GM23338 (cell line): ENCODE data around the gene GDF10. TPM values are rescaled to one million over a fixed set of nuclear protein-coding genes. Genes with fewer than 3 reads are reported as not detected.

Experiments
- ATAC-seq: fragments of 200-7000 bp; cut with Tn5 transposase; 3 replicates; pipeline ENCODE4 v1.9.1; 2020
- DNase-seq: peaks from one replicate; pipeline ENCODE4 v3.0.0-alpha.2; 2015; ENCODE audit warnings: low spot score
- H2AFZ ChIP-seq: fragments of 200-600 bp; sonication (generic); 2 replicates; pipeline ENCODE4 v1.8.0; 2016; ENCODE audit warnings: antibody characterized with exemption, mild to moderate bottlenecking, moderate library complexity
- H3F3A ChIP-seq: fragments of 200-600 bp; sonication (generic); replicated peaks from 2 replicates; pipeline ENCODE4 v1.8.0; 2017; ENCODE audit warnings: antibody characterized with exemption, mixed run types, low read depth
- H3K27ac ChIP-seq: fragments of 200-600 bp; sonication (generic); 2 replicates; pipeline ENCODE4 v1.6.1; 2016; ENCODE audit warnings: low read depth
- H3K27me3 ChIP-seq: fragments of 200-600 bp; sonication (generic); 2 replicates; pipeline ENCODE4 v1.8.0; 2016; ENCODE audit warnings: mild to moderate bottlenecking, mixed run types, moderate library complexity; ENCODE audit not compliant: insufficient read depth
- H3K36me3 ChIP-seq: fragments of 200-600 bp; sonication (generic); 2 replicates; pipeline ENCODE4 v1.8.0; 2016; ENCODE audit warnings: mild to moderate bottlenecking; ENCODE audit not compliant: insufficient read depth
- H3K4me1 ChIP-seq: fragments of 200-600 bp; sonication (generic); 2 replicates; pipeline ENCODE4 v1.8.0; 2016; ENCODE audit warnings: mild to moderate bottlenecking, moderate library complexity; ENCODE audit not compliant: insufficient read depth
- H3K4me2 ChIP-seq: fragments of 200-600 bp; sonication (generic); 2 replicates; pipeline ENCODE4 v1.7.1; 2017; ENCODE audit warnings: mixed run types
- H3K4me3 ChIP-seq: fragments of 200-600 bp; sonication (generic); 2 replicates; pipeline ENCODE4 v1.6.1; 2016; ENCODE audit warnings: mixed run types
- H3K79me2 ChIP-seq: fragments of 200-600 bp; sonication (generic); replicated peaks from 2 replicates; pipeline ENCODE4 v1.8.0; 2017; ENCODE audit warnings: mild to moderate bottlenecking; ENCODE audit not compliant: insufficient read depth
- H3K9me2 ChIP-seq: fragments of 200-600 bp; sonication (generic); 2 replicates; pipeline ENCODE4 v1.8.0; 2017; ENCODE audit not compliant: insufficient read depth
- H4K20me1 ChIP-seq: fragments of 200-600 bp; sonication (generic); replicated peaks from 2 replicates; pipeline ENCODE4 v1.8.0; 2017; ENCODE audit warnings: mild to moderate bottlenecking; ENCODE audit not compliant: insufficient read depth
- H3K27ac Mint-ChIP-seq: 2 replicates; pipeline ENCODE4 v1.8.0; 2020; ENCODE audit warnings: inconsistent platforms, mild to moderate bottlenecking, moderate library complexity, mixed read lengths
- H3K27me3 Mint-ChIP-seq: 3 replicates; pipeline ENCODE4 v1.8.0; 2022; ENCODE audit warnings: low read depth, mild to moderate bottlenecking, moderate library complexity, mixed read lengths, inconsistent platforms; ENCODE audit not compliant: insufficient read depth, poor library complexity
- H3K36me3 Mint-ChIP-seq: 3 replicates; pipeline ENCODE4 v1.8.0; 2021; ENCODE audit warnings: low read depth, mild to moderate bottlenecking, inconsistent platforms, moderate library complexity, mixed read lengths
- H3K4me1 Mint-ChIP-seq: 3 replicates; pipeline ENCODE4 v1.8.0; 2020; ENCODE audit warnings: mild to moderate bottlenecking, inconsistent platforms, mixed read lengths
- H3K4me3 Mint-ChIP-seq: 3 replicates; pipeline ENCODE4 v1.8.0; 2021; ENCODE audit warnings: moderate library complexity, mild to moderate bottlenecking, inconsistent platforms, mixed read lengths
- H3K9me3 Mint-ChIP-seq: 3 replicates; pipeline ENCODE4 v1.8.0; 2020; ENCODE audit warnings: moderate library complexity, mild to moderate bottlenecking, inconsistent platforms, mixed read lengths
- CREB1 ChIP-seq: fragments of 250-450 bp; sonication (Bioruptor Pico); IDR thresholded peaks from 2 replicates; pipeline ENCODE4 v1.5.0; 2020; ENCODE audit warnings: low read depth, mild to moderate bottlenecking, moderate library complexity
- EZH2 ChIP-seq: fragments of 200-600 bp; sonication (generic); IDR thresholded peaks from one replicate; pipeline ENCODE4 v1.8.0; 2017; ENCODE audit warnings: antibody characterized with exemption, mild to moderate bottlenecking, low read depth; ENCODE audit not compliant: unreplicated experiment
- EZH2phosphoT487 ChIP-seq: fragments of 200-600 bp; sonication (generic); IDR thresholded peaks from one replicate; pipeline ENCODE4 v1.8.1; 2018; ENCODE audit warnings: antibody characterized with exemption; ENCODE audit not compliant: unreplicated experiment
- JUNB ChIP-seq: IDR thresholded peaks from one replicate; pipeline ENCODE4 v1.6.1; 2016; ENCODE audit warnings: antibody characterized with exemption; ENCODE audit not compliant: unreplicated experiment
- NANOG ChIP-seq: IDR thresholded peaks from 2 replicates; pipeline ENCODE4 v1.6.1; 2016; ENCODE audit warnings: antibody characterized with exemption, borderline replicate concordance
- POLR2AphosphoS5 ChIP-seq: IDR thresholded peaks from 2 replicates; pipeline ENCODE4 v1.6.1; 2016; ENCODE audit warnings: antibody characterized with exemption, low read depth
- STAT1 ChIP-seq: IDR thresholded peaks from one replicate; pipeline ENCODE4 v1.6.1; 2016; ENCODE audit warnings: antibody characterized with exemption; ENCODE audit not compliant: unreplicated experiment
- ZNF114 ChIP-seq: fragments of 250-450 bp; sonication (Bioruptor Pico); IDR thresholded peaks from 2 replicates; pipeline ENCODE4 v1.5.0; 2020; ENCODE audit warnings: mild to moderate bottlenecking, moderate library complexity
- ZNF331 ChIP-seq: fragments of 250-450 bp; sonication (Bioruptor Pico); IDR thresholded peaks from 2 replicates; pipeline ENCODE4 v1.5.0; 2020; ENCODE audit warnings: low read depth, mild to moderate bottlenecking, moderate library complexity
- polyA plus RNA-seq: library from polyadenylated mRNA; unstranded; fragments of >200 nt; fragmentation: Nextera tagmentation; extraction: Ambion mirVana; gene quantifications from 2 replicates; pipeline ENCODE4 v1.2.1, GENCODE V29; 2016
- total RNA-seq: library from RNA; depleted of rRNA; stranded (reverse); fragments of >200 nt; shearing (Covaris generic); gene quantifications from 2 replicates; pipeline ENCODE4 v1.2.3, GENCODE V29; 2014
- TF ChIP-seq, protein P1 (sequence below), 2 experiments: fragments of 200-600 bp in 1 of 2; sonication (generic) in 1 of 2; conservative IDR thresholded peaks; 2 replicates each; pipeline versions ENCODE4 v1.5.1 to v1.6.1; 2016 to 2017; ENCODE audit warnings: antibody characterized with exemption in 2 of 2, low read depth in 2 of 2, mild to moderate bottlenecking in 2 of 2, moderate library complexity in 1 of 2
- TF ChIP-seq, protein P2 (sequence below): IDR thresholded peaks from one replicate; pipeline ENCODE4 v1.6.1; 2018; ENCODE audit warnings: antibody characterized with exemption; ENCODE audit not compliant: unreplicated experiment
- TF ChIP-seq, protein P3 (sequence below): IDR thresholded peaks from 2 replicates; pipeline ENCODE4 v1.6.1; 2016; ENCODE audit warnings: antibody characterized with exemption
- TF ChIP-seq, protein P4 (sequence below): fragments of 250-450 bp; sonication (Bioruptor Pico); IDR thresholded peaks from 2 replicates; pipeline ENCODE4 v1.5.0; 2020; ENCODE audit warnings: mild to moderate bottlenecking, moderate library complexity

Gene GDF10
- total and polyA plus RNA-seq, 2 experiments from 2014 or later, result 0.21 TPM; not detected in 1

DNA sequence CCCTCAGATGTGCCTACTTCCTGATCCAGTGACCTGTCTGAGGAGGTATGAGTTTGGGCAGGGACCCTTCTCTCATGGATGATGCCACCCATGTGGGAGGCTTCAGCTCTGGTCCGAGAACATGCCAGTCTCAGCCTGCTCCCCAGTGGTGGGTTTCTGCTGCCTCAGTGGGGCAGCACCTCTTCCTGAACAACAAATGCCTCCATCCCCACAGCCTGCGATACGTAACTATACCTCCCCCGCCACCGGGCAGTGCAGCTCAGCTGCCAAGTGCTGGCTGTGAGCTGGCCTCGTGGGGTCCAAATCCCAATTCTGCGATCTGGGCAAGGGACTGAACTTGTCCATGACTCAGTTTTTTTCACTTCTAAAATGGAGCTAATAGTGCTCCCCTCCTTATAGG is 3.1 kb downstream of the GDF10 start:
- Mint-ChIP-seq H3K27ac (no peak overlapping the region), H3K27me3 (peaks cover 43% of the 10 kb centered on the region), H3K36me3 (no peaks in the 10 kb centered on the region), H3K4me3 (no peak overlapping the region), H3K9me3 (no peaks in the 10 kb centered on the region), H3K4me1 (peaks cover 16% of the 10 kb centered on the region)
- TF ChIP-seq EZH2phosphoT487, result no peak
- TF ChIP-seq JUNB, result no peak
- TF ChIP-seq, protein P1, sequence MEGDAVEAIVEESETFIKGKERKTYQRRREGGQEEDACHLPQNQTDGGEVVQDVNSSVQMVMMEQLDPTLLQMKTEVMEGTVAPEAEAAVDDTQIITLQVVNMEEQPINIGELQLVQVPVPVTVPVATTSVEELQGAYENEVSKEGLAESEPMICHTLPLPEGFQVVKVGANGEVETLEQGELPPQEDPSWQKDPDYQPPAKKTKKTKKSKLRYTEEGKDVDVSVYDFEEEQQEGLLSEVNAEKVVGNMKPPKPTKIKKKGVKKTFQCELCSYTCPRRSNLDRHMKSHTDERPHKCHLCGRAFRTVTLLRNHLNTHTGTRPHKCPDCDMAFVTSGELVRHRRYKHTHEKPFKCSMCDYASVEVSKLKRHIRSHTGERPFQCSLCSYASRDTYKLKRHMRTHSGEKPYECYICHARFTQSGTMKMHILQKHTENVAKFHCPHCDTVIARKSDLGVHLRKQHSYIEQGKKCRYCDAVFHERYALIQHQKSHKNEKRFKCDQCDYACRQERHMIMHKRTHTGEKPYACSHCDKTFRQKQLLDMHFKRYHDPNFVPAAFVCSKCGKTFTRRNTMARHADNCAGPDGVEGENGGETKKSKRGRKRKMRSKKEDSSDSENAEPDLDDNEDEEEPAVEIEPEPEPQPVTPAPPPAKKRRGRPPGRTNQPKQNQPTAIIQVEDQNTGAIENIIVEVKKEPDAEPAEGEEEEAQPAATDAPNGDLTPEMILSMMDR (conservative IDR thresholded peaks at IDR 0.05; ENCODE audit: low read depth in 2 of 2), result no peak
- TF ChIP-seq NANOG, result no peak
- TF ChIP-seq, protein P2, sequence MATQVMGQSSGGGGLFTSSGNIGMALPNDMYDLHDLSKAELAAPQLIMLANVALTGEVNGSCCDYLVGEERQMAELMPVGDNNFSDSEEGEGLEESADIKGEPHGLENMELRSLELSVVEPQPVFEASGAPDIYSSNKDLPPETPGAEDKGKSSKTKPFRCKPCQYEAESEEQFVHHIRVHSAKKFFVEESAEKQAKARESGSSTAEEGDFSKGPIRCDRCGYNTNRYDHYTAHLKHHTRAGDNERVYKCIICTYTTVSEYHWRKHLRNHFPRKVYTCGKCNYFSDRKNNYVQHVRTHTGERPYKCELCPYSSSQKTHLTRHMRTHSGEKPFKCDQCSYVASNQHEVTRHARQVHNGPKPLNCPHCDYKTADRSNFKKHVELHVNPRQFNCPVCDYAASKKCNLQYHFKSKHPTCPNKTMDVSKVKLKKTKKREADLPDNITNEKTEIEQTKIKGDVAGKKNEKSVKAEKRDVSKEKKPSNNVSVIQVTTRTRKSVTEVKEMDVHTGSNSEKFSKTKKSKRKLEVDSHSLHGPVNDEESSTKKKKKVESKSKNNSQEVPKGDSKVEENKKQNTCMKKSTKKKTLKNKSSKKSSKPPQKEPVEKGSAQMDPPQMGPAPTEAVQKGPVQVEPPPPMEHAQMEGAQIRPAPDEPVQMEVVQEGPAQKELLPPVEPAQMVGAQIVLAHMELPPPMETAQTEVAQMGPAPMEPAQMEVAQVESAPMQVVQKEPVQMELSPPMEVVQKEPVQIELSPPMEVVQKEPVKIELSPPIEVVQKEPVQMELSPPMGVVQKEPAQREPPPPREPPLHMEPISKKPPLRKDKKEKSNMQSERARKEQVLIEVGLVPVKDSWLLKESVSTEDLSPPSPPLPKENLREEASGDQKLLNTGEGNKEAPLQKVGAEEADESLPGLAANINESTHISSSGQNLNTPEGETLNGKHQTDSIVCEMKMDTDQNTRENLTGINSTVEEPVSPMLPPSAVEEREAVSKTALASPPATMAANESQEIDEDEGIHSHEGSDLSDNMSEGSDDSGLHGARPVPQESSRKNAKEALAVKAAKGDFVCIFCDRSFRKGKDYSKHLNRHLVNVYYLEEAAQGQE, result no peak
- TF ChIP-seq ZNF114 (CRISPR knock-in tag), result no peak
- TF ChIP-seq POLR2AphosphoS5, result no peak
- TF ChIP-seq, protein P3, sequence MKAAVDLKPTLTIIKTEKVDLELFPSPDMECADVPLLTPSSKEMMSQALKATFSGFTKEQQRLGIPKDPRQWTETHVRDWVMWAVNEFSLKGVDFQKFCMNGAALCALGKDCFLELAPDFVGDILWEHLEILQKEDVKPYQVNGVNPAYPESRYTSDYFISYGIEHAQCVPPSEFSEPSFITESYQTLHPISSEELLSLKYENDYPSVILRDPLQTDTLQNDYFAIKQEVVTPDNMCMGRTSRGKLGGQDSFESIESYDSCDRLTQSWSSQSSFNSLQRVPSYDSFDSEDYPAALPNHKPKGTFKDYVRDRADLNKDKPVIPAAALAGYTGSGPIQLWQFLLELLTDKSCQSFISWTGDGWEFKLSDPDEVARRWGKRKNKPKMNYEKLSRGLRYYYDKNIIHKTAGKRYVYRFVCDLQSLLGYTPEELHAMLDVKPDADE, result no peak
- TF ChIP-seq, protein P4, sequence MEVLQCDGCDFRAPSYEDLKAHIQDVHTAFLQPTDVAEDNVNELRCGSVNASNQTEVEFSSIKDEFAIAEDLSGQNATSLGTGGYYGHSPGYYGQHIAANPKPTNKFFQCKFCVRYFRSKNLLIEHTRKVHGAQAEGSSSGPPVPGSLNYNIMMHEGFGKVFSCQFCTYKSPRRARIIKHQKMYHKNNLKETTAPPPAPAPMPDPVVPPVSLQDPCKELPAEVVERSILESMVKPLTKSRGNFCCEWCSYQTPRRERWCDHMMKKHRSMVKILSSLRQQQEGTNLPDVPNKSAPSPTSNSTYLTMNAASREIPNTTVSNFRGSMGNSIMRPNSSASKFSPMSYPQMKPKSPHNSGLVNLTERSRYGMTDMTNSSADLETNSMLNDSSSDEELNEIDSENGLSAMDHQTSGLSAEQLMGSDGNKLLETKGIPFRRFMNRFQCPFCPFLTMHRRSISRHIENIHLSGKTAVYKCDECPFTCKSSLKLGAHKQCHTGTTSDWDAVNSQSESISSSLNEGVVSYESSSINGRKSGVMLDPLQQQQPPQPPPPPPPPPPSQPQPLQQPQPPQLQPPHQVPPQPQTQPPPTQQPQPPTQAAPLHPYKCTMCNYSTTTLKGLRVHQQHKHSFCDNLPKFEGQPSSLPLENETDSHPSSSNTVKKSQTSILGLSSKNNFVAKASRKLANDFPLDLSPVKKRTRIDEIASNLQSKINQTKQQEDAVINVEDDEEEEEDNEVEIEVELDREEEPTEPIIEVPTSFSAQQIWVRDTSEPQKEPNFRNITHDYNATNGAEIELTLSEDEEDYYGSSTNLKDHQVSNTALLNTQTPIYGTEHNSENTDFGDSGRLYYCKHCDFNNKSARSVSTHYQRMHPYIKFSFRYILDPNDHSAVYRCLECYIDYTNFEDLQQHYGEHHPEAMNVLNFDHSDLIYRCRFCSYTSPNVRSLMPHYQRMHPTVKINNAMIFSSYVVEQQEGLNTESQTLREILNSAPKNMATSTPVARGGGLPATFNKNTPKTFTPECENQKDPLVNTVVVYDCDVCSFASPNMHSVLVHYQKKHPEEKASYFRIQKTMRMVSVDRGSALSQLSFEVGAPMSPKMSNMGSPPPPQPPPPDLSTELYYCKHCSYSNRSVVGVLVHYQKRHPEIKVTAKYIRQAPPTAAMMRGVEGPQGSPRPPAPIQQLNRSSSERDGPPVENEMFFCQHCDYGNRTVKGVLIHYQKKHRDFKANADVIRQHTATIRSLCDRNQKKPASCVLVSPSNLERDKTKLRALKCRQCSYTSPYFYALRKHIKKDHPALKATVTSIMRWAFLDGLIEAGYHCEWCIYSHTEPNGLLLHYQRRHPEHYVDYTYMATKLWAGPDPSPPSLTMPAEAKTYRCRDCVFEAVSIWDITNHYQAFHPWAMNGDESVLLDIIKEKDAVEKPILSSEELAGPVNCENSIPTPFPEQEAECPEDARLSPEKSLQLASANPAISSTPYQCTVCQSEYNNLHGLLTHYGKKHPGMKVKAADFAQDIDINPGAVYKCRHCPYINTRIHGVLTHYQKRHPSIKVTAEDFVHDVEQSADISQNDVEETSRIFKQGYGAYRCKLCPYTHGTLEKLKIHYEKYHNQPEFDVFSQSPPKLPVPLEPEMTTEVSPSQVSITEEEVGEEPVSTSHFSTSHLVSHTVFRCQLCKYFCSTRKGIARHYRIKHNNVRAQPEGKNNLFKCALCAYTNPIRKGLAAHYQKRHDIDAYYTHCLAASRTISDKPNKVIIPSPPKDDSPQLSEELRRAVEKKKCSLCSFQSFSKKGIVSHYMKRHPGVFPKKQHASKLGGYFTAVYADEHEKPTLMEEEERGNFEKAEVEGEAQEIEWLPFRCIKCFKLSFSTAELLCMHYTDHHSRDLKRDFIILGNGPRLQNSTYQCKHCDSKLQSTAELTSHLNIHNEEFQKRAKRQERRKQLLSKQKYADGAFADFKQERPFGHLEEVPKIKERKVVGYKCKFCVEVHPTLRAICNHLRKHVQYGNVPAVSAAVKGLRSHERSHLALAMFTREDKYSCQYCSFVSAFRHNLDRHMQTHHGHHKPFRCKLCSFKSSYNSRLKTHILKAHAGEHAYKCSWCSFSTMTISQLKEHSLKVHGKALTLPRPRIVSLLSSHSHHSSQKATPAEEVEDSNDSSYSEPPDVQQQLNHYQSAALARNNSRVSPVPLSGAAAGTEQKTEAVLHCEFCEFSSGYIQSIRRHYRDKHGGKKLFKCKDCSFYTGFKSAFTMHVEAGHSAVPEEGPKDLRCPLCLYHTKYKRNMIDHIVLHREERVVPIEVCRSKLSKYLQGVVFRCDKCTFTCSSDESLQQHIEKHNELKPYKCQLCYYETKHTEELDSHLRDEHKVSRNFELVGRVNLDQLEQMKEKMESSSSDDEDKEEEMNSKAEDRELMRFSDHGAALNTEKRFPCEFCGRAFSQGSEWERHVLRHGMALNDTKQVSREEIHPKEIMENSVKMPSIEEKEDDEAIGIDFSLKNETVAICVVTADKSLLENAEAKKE (CRISPR knock-in tag), result no peak
- no peak for TF ChIP-seq CREB1 (CRISPR knock-in tag)
- TF ChIP-seq STAT1, result no peak
- TF ChIP-seq ZNF331 (CRISPR knock-in tag), result no peak
- TF ChIP-seq EZH2, result no peak
- H2AFZ ChIP-seq, result no peak overlapping the region
- H3K4me1 ChIP-seq, result peaks cover 4% of the 10 kb centered on the region; the same call in 1 of the 2 replicates
- no peak for DNase-seq
- H3K79me2 ChIP-seq, result no peaks in the 10 kb centered on the region
- H4K20me1 ChIP-seq, result no peaks in the 10 kb centered on the region
- H3K27ac ChIP-seq, result no peak overlapping the region
- ATAC-seq, result no peak
- H3F3A ChIP-seq, result no peaks in the 10 kb centered on the region
- peaks cover 39% of the 10 kb centered on the region for H3K27me3 ChIP-seq
- no peaks in the 10 kb centered on the region for H3K36me3 ChIP-seq
- H3K9me2 ChIP-seq, result no peaks in the 10 kb centered on the region
- H3K4me3 ChIP-seq, result no peak overlapping the region
- no peak overlapping the region for H3K4me2 ChIP-seq
